Cardiac septum (tissue), 1 donor: ENCODE measurements around the gene SGPL1. TPM values are rescaled to one million over a fixed set of nuclear protein-coding genes. Genes with fewer than 3 reads are reported as not detected.

Source experiments
- DNase-seq: peaks from one replicate; pipeline ENCODE4 v3.0.0-alpha.2; 2020; ENCODE audit warnings: low spot score
- intact Hi-C: fragments of 100-400 bp; cut with DNase I; formaldehyde crosslinking; loops from one replicate; pipeline ENCODE4 v1.14.0; 2022
- total RNA-seq: library from RNA; stranded (reverse); fragmentation: NEBNext Ultra II Directional; extraction: Animal tissue kit (Norgen Biotek cat#: 25700); gene quantifications from one replicate; pipeline ENCODE4 v1.2.1, GENCODE V29; 2021
- donor health status: DM: no; HTN: no; CAD: no.

Gene SGPL1
- total RNA-seq, 1 donor from 2014 or later, result 17.3 TPM

GRCh38 chr10:70779511-70780369 lies 36.0 kb upstream of the SGPL1 start:
- DNase-seq, result peak; percentile 67
- intact Hi-C loops, result no loop called here

- DNase-seq, result peak; percentile 51
- intact Hi-C loops, result no loop called here
Measured at GRCh38 chr10:70780370-70780760, 35.4 kb upstream of the SGPL1 start.

GRCh38 chr10:70780772-70781171 lies 35.0 kb upstream of the SGPL1 start:
- intact Hi-C loops, result no loop called here

GRCh38 chr10:70781461-70782051 lies 34.2 kb upstream of the SGPL1 start:
- peak; percentile 71 for DNase-seq
- intact Hi-C loops, result no loop called here

More at GRCh38 chr10:70780772-70781171, 35.0 kb upstream of the SGPL1 start:
- DNase-seq, result peak; percentile 22

GRCh38 chr10:70782086-70782745 lies 33.5 kb upstream of the SGPL1 start:
- DNase-seq, result peak; percentile 70
- intact Hi-C loops, result no loop called here

GRCh38 chr10:70782746-70783680 lies 32.7 kb upstream of the SGPL1 start:
- DNase-seq, result peak; percentile 35
- intact Hi-C loops, result no loop called here

- intact Hi-C loops, result no loop called here
- DNase-seq, result peak; percentile 27
Measured at GRCh38 chr10:70784016-70784415, 31.7 kb upstream of the SGPL1 start.

GRCh38 chr10:70784471-70784870 lies 31.3 kb upstream of the SGPL1 start:
- intact Hi-C loops, result no loop called here

GRCh38 chr10:70785190-70785589 lies 30.6 kb upstream of the SGPL1 start, which contains the start of gene TBATA:
Gene TBATA, minus strand, starts transcription at chr10:70785377. Its CDS starts 1,998 bp downstream, at chr10:70783379.
- intact Hi-C loops, result no loop called here
- peak; percentile 41 for DNase-seq

More at GRCh38 chr10:70784471-70784870, 31.3 kb upstream of the SGPL1 start:
- DNase-seq, result no peak

GRCh38 chr10:70786799-70787415 lies 28.8 kb upstream of the SGPL1 start:
- intact Hi-C loops, result no loop called here
- DNase-seq, result peak; percentile 67

- DNase-seq, result no peak
- intact Hi-C loops, result no loop called here
Measured at GRCh38 chr10:70791386-70792039, 24.2 kb upstream of the SGPL1 start.

GRCh38 chr10:70795613-70796012 lies 20.1 kb upstream of the SGPL1 start:
- DNase-seq, result no peak
- intact Hi-C loops, result no loop called here

GRCh38 chr10:70797840-70798239 lies 17.9 kb upstream of the SGPL1 start:
- DNase-seq, result peak; percentile 31
- intact Hi-C loops, result no loop called here

- peak; percentile 41 for DNase-seq
- intact Hi-C loops, result no loop called here
Measured at GRCh38 chr10:70799124-70799523, 16.6 kb upstream of the SGPL1 start.

- no peak for DNase-seq
- intact Hi-C loops, result no loop called here
Measured at GRCh38 chr10:70801854-70802253, 13.9 kb upstream of the SGPL1 start.

- no peak for DNase-seq
- intact Hi-C loops, result no loop called here
Measured at GRCh38 chr10:70803775-70804420, 11.8 kb upstream of the SGPL1 start.

GRCh38 chr10:70804421-70804808 lies 11.3 kb upstream of the SGPL1 start:
- intact Hi-C loops, result no loop called here
- DNase-seq, result no peak

- no peak for DNase-seq
- intact Hi-C loops, result no loop called here
Measured at GRCh38 chr10:70805619-70806215, 10.0 kb upstream of the SGPL1 start.
